Caco-2 (cell line): ENCODE results near the gene ELMOD2. TPM values are rescaled to one million over a fixed set of nuclear protein-coding genes. Genes with fewer than 3 reads are reported as not detected.

Source experiments
- BruUV-seq: library from RNA; stranded (reverse); fragments of 400-500 nt; replicated peaks from 2 replicates; lab custom pipeline; 2021; lab: Mats Ljungman, UMichigan
- CTCF ChIA-PET: fragments of 300-600 bp; sonication (Branson Sonifier 250); formaldehyde crosslinking; loops from one replicate; lab custom pipeline; 2022; ENCODE audit warnings: antibody characterized with exemption; lab: Charles Lee
- POLR2A ChIA-PET: fragments of 300-600 bp; sonication (Branson Sonifier 250); formaldehyde crosslinking; loops from one replicate; lab custom pipeline; 2022; ENCODE audit warnings: antibody characterized with exemption; lab: Charles Lee
- DNase-seq, 2 experiments: peaks; one replicate each; pipeline versions ENCODE4 v3.0.0 to v3.0.0-alpha.2; 2020 to 2022
- H3K27me3 ChIP-seq: replicated peaks from 2 replicates; pipeline ENCODE4 v1.6.0; 2011; ENCODE audit warnings: low read length; ENCODE audit not compliant: control insufficient read depth, insufficient read depth
- H3K36me3 ChIP-seq: 2 replicates; pipeline ENCODE4 v1.5.1; 2011; ENCODE audit warnings: low read length; ENCODE audit not compliant: control insufficient read depth, insufficient read depth
- H3K4me1 ChIP-seq: fragments of 250-450 bp; sonication (Bioruptor Pico); 2 replicates; pipeline ENCODE4 v1.5.1; 2020; ENCODE audit warnings: mild to moderate bottlenecking
- H3K4me3 ChIP-seq: 2 replicates; pipeline ENCODE4 v1.5.1; 2011; ENCODE audit warnings: low read depth, mild to moderate bottlenecking, control low read depth, low read length
- H3K9me3 ChIP-seq: fragments of 250-450 bp; sonication (Bioruptor Pico); 2 replicates; pipeline ENCODE4 v1.5.1; 2020; ENCODE audit warnings: mild to moderate bottlenecking, moderate library complexity
- H3K27ac Mint-ChIP-seq: one replicate; pipeline ENCODE4 v1.8.0; 2022; ENCODE audit warnings: mixed read lengths; ENCODE audit not compliant: unreplicated experiment
- H3K27me3 Mint-ChIP-seq: one replicate; pipeline ENCODE4 v1.8.0; 2022; ENCODE audit warnings: mixed read lengths; ENCODE audit not compliant: insufficient read depth, unreplicated experiment
- H3K36me3 Mint-ChIP-seq: one replicate; pipeline ENCODE4 v1.8.0; 2022; ENCODE audit warnings: mild to moderate bottlenecking, mixed read lengths; ENCODE audit not compliant: insufficient read depth, unreplicated experiment
- H3K4me1 Mint-ChIP-seq: one replicate; pipeline ENCODE4 v1.8.0; 2022; ENCODE audit warnings: low read depth, mixed read lengths; ENCODE audit not compliant: unreplicated experiment
- H3K4me3 Mint-ChIP-seq: one replicate; pipeline ENCODE4 v1.8.0; 2022; ENCODE audit warnings: mild to moderate bottlenecking, moderate library complexity, mixed read lengths; ENCODE audit not compliant: unreplicated experiment
- H3K9me3 Mint-ChIP-seq: one replicate; pipeline ENCODE4 v1.8.0; 2022; ENCODE audit warnings: mixed read lengths; ENCODE audit not compliant: unreplicated experiment
- intact Hi-C: fragments of 100-400 bp; cut with micrococcal nuclease; formaldehyde crosslinking; loops from one replicate; pipeline ENCODE4 v1.10.0; 2022; ENCODE audit not compliant: unreplicated experiment
- total RNA-seq: library from RNA; stranded (reverse); gene quantifications from 2 replicates; pipeline ENCODE4 v1.2.3, GENCODE V29; 2022
- TF ChIP-seq, protein P1 (sequence below), 2 experiments: fragments of 200-600 bp in 1 of 2; IDR thresholded peaks; 1 replicate in 1 of 2; 2 replicates in 1 of 2; pipeline versions ENCODE4 v1.5.1 to v1.8.0; 2011 to 2022; ENCODE audit warnings: antibody characterized with exemption in 1 of 2, control low read depth in 1 of 2, inconsistent platforms in 1 of 2, low read depth in 1 of 2, low read length in 1 of 2, mild to moderate bottlenecking in 1 of 2, moderate library complexity in 1 of 2; ENCODE audit not compliant: insufficient read depth in 1 of 2, severe bottlenecking in 1 of 2, unreplicated experiment in 1 of 2

ELMOD2 gene
- total RNA-seq, 1 experiment from 2014 or later, result 28.1 TPM

DNA sequence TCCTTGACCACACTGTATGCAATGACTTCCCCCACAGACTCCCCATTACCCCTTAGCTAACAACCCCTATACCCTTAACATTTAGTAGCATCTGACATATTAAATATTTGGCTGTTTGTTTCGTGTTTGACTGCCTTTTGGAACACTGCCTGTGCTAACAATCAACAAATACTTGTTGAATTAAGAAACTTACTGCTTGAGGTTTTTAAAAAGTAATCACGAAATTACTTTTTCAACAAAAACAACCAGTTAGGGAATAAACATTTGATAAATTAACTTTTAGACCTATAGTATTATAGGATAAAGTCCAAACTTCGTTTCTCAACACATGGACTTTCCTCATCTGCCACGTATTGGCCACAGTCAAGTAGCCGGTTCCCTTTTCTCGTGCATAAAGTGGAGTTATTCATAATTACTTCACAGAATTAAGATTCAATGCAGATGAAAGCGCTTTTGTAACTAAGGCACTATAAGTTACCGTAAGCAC, 555 bp upstream of the ELMOD2 start:
- POLR2A ChIA-PET, result interaction anchor here (0.6 to 1.1 kb wide), 2 partner anchors 150 to 415 kb away, joined by 3 to 5 read pairs; partner anchors contain the start of gene SCOC

DNA sequence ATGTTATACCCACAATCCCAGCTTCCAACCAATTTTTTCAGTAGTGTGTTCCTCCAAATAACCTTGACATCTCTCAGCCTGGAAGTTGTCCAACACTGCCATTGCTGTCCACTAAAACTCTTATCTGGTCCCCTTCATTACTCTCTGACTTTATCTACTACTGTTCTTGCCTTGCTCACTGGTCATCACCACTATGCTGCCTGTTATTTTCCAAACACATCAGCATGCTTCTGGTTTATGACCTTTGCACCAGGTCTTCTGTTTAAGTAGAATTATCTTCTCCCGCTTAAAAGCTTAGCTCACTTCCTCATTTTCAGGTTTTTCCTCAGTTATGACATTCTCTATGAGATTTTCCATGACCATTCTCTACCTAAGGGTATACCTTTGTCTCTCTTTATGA, 5.5 kb downstream of the ELMOD2 start:
- Mint-ChIP-seq H3K4me3 (no peak overlapping the region), H3K27me3 (no peaks in the 10 kb centered on the region), H3K36me3 (peaks cover 6% of the 10 kb centered on the region), H3K27ac (no peak overlapping the region), H3K4me1 (peaks cover 7% of the 10 kb centered on the region), H3K9me3 (no peaks in the 10 kb centered on the region)
- CTCF ChIA-PET, result interaction anchor here (1.0 kb wide), 1 partner anchor 169 kb away, joined by 3 read pairs; no protein-coding TSS in a partner anchor
- H3K27me3 ChIP-seq, result no peaks in the 10 kb centered on the region
- no peaks in the 10 kb centered on the region for H3K36me3 ChIP-seq
- no TSS peak for BruUV-seq
- H3K9me3 ChIP-seq, result no peaks in the 10 kb centered on the region
- intact Hi-C loops, result no loop called here
- DNase-seq, result peak in 1 of 2 experiments; percentile 6
- peaks cover 11% of the 10 kb centered on the region for H3K4me1 ChIP-seq
- TF ChIP-seq, protein P1, sequence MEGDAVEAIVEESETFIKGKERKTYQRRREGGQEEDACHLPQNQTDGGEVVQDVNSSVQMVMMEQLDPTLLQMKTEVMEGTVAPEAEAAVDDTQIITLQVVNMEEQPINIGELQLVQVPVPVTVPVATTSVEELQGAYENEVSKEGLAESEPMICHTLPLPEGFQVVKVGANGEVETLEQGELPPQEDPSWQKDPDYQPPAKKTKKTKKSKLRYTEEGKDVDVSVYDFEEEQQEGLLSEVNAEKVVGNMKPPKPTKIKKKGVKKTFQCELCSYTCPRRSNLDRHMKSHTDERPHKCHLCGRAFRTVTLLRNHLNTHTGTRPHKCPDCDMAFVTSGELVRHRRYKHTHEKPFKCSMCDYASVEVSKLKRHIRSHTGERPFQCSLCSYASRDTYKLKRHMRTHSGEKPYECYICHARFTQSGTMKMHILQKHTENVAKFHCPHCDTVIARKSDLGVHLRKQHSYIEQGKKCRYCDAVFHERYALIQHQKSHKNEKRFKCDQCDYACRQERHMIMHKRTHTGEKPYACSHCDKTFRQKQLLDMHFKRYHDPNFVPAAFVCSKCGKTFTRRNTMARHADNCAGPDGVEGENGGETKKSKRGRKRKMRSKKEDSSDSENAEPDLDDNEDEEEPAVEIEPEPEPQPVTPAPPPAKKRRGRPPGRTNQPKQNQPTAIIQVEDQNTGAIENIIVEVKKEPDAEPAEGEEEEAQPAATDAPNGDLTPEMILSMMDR (IDR thresholded peaks at IDR 0.05; ENCODE audit: insufficient read depth in 1 of 2, low read depth in 1 of 2, low read length in 1 of 2, severe bottlenecking in 1 of 2, unreplicated experiment in 1 of 2), result no peak
- H3K4me3 ChIP-seq, result no peak overlapping the region
- POLR2A ChIA-PET, result no interaction called here

More for the DNA sequence above, 555 bp upstream of the ELMOD2 start:
- no TSS peak for BruUV-seq
- H3K4me3 ChIP-seq, result peak overlapping the region; percentile 37
- Mint-ChIP-seq H3K36me3 (peaks cover 6% of the 10 kb centered on the region), H3K9me3 (no peaks in the 10 kb centered on the region), H3K4me1 (no peaks in the 10 kb centered on the region), H3K27me3 (no peaks in the 10 kb centered on the region), H3K4me3 (peak overlapping the region; percentile 75), H3K27ac (no peak overlapping the region)
- no peak for DNase-seq
- intact Hi-C loops, result loop anchor here (2.0 to 5.0 kb wide), 3 partner anchors 96 to 327 kb away; partner anchors contain the start of genes CLGN and SCOC
- no peaks in the 10 kb centered on the region for H3K9me3 ChIP-seq
- TF ChIP-seq, protein P1 (IDR thresholded peaks at IDR 0.05; ENCODE audit: insufficient read depth in 1 of 2, low read depth in 1 of 2, low read length in 1 of 2, severe bottlenecking in 1 of 2, unreplicated experiment in 1 of 2), result no peak
- no peaks in the 10 kb centered on the region for H3K36me3 ChIP-seq
- CTCF ChIA-PET, result interaction anchor here (0.5 to 1.8 kb wide), 4 partner anchors 44 to 1507 kb away, joined by 4 to 8 read pairs (median 4); partner anchors contain the start of genes SCOC and UCP1
- H3K27me3 ChIP-seq, result no peaks in the 10 kb centered on the region
- H3K4me1 ChIP-seq, result peaks cover 5% of the 10 kb centered on the region; the same call in 1 of the 2 replicates

- no peak overlapping the region for H3K27ac Mint-ChIP-seq
- Histone ChIP-seq H3K9me3 (no peaks in the 10 kb centered on the region), H3K27me3 (no peaks in the 10 kb centered on the region), H3K4me3 (no peak overlapping the region), H3K4me1 (peaks cover 6% of the 10 kb centered on the region), H3K36me3 (no peaks in the 10 kb centered on the region)
- H3K36me3 Mint-ChIP-seq, result no peaks in the 10 kb centered on the region
- TF ChIP-seq, protein P1 (IDR thresholded peaks at IDR 0.05; ENCODE audit: insufficient read depth in 1 of 2, low read depth in 1 of 2, low read length in 1 of 2, severe bottlenecking in 1 of 2, unreplicated experiment in 1 of 2), result no peak
- BruUV-seq, result no TSS peak
- no peaks in the 10 kb centered on the region for H3K27me3 Mint-ChIP-seq
- H3K9me3 Mint-ChIP-seq, result no peaks in the 10 kb centered on the region
- no peak overlapping the region for H3K4me3 Mint-ChIP-seq
- POLR2A ChIA-PET, result no interaction called here
- intact Hi-C loops, result no loop called here
- CTCF ChIA-PET, result no interaction called here
- peaks cover 7% of the 10 kb centered on the region for H3K4me1 Mint-ChIP-seq
- no peak for DNase-seq
Measured at GRCh38 chr4:140533951-140534480, 10.0 kb downstream of the ELMOD2 start.
